Hepatocyte (in vitro differentiated cells): Measurements from ENCODE around the gene CD93. TPM values are rescaled to one million over a fixed set of nuclear protein-coding genes. Genes with fewer than 3 reads are reported as not detected.

ENCODE experiments used
- DNase-seq: peaks from one replicate; pipeline ENCODE4 v3.0.0-alpha.2; 2016; ENCODE audit warnings: low spot score
- H2AFZ ChIP-seq: fragments of 200-600 bp; sonication (generic); 2 replicates; pipeline ENCODE4 v1.6.0; 2016; ENCODE audit warnings: antibody characterized with exemption, mild to moderate bottlenecking
- H3K27ac ChIP-seq: fragments of 200-600 bp; sonication (generic); 2 replicates; pipeline ENCODE4 v1.5.1; 2016; ENCODE audit warnings: mild to moderate bottlenecking
- H3K27me3 ChIP-seq: fragments of 200-600 bp; sonication (generic); 2 replicates; pipeline ENCODE4 v1.6.1; 2016
- H3K36me3 ChIP-seq: fragments of 200-600 bp; sonication (generic); replicated peaks from 2 replicates; pipeline ENCODE4 v1.5.1; 2016; ENCODE audit warnings: low read depth; ENCODE audit not compliant: insufficient read depth
- H3K4me1 ChIP-seq: fragments of 200-600 bp; sonication (generic); 2 replicates; pipeline ENCODE4 v1.5.1; 2016; ENCODE audit warnings: mild to moderate bottlenecking, moderate library complexity; ENCODE audit not compliant: insufficient read depth
- H3K4me2 ChIP-seq: fragments of 200-600 bp; sonication (generic); 2 replicates; pipeline ENCODE4 v1.6.0; 2016
- H3K4me3 ChIP-seq: fragments of 200-600 bp; sonication (generic); 2 replicates; pipeline ENCODE4 v1.5.1; 2016; ENCODE audit warnings: mild to moderate bottlenecking
- H3K79me2 ChIP-seq: fragments of 200-600 bp; sonication (generic); 2 replicates; pipeline ENCODE4 v1.6.0; 2017; ENCODE audit warnings: mild to moderate bottlenecking
- H3K9me2 ChIP-seq: fragments of 200-600 bp; sonication (generic); replicated peaks from 2 replicates; pipeline ENCODE4 v1.6.0; 2017; ENCODE audit warnings: mild to moderate bottlenecking; ENCODE audit not compliant: insufficient read depth
- H3K9me3 ChIP-seq: fragments of 200-600 bp; sonication (generic); 2 replicates; pipeline ENCODE4 v1.5.1; 2016; ENCODE audit warnings: low read depth, mild to moderate bottlenecking
- H4K20me1 ChIP-seq: fragments of 200-600 bp; sonication (generic); 2 replicates; pipeline ENCODE4 v1.6.0; 2016; ENCODE audit warnings: mild to moderate bottlenecking; ENCODE audit not compliant: insufficient read depth, poor library complexity, severe bottlenecking
- CTCF ChIP-seq: fragments of 200-600 bp; sonication (generic); IDR thresholded peaks from 2 replicates; pipeline ENCODE4 v1.5.1; 2016; ENCODE audit warnings: antibody characterized with exemption, mild to moderate bottlenecking; ENCODE audit not compliant: poor library complexity
- EZH2 ChIP-seq: fragments of 200-600 bp; sonication (generic); IDR thresholded peaks from 2 replicates; pipeline ENCODE4 v1.6.1; 2016; ENCODE audit warnings: antibody characterized with exemption, mild to moderate bottlenecking, borderline replicate concordance
- EZH2phosphoT487 ChIP-seq: fragments of 200-600 bp; sonication (generic); IDR thresholded peaks from one replicate; pipeline ENCODE4 v1.6.1; 2018; ENCODE audit warnings: antibody characterized with exemption, mild to moderate bottlenecking, low read depth, moderate library complexity; ENCODE audit not compliant: unreplicated experiment, severe bottlenecking
- WGBS: methylation state at CpG from one replicate; pipeline ENCODE4 v1.1.6; 2016; ENCODE audit warnings: low lambda C conversion rate; ENCODE audit errors: missing lambda C conversion rate; 5-methylcytosine and 5-hydroxymethylcytosine counted together
- polyA plus RNA-seq: library from polyadenylated mRNA; unstranded; fragments of >200 nt; fragmentation: Nextera tagmentation; extraction: Ambion mirVana; gene quantifications from 2 replicates; pipeline ENCODE4 v1.2.1, GENCODE V29; 2016
- total RNA-seq: library from RNA; depleted of rRNA; stranded (reverse); fragments of >200 nt; gene quantifications from 2 replicates; pipeline ENCODE4 v1.2.3, GENCODE V29; 2014

Gene CD93
- total and polyA plus RNA-seq, 2 experiments from 2014 or later: 0.07 to 2.1 TPM

GRCh38 chr20:23039885-23040508 is 46.1 kb downstream of the CD93 start:
- no peaks in the 10 kb centered on the region for H4K20me1 ChIP-seq
- peaks cover 33% of the 10 kb centered on the region for H3K27me3 ChIP-seq
- TF ChIP-seq EZH2: no peak
- TF ChIP-seq CTCF: no peak
- no peak for TF ChIP-seq EZH2phosphoT487
- DNase-seq: peak; percentile 61
- no peak overlapping the region for H3K27ac ChIP-seq
- H3K36me3 ChIP-seq: no peaks in the 10 kb centered on the region
- no peaks in the 10 kb centered on the region for H3K79me2 ChIP-seq
- H3K4me3 ChIP-seq: no peak overlapping the region
- no peaks in the 10 kb centered on the region for H3K9me2 ChIP-seq
- H3K9me3 ChIP-seq: no peaks in the 10 kb centered on the region
- H2AFZ ChIP-seq: no peak overlapping the region
- H3K4me1 ChIP-seq: no peaks in the 10 kb centered on the region
- WGBS: 70% methylated on average over 3 of the region's 3 CpGs
- H3K4me2 ChIP-seq: no peak overlapping the region

- Histone ChIP-seq H3K4me2 (no peak overlapping the region), H3K27me3 (peaks cover 40% of the 10 kb centered on the region), H3K9me3 (no peaks in the 10 kb centered on the region), H3K27ac (no peak overlapping the region), H3K36me3 (no peaks in the 10 kb centered on the region), H3K9me2 (no peaks in the 10 kb centered on the region), H3K4me1 (no peaks in the 10 kb centered on the region), H3K79me2 (no peaks in the 10 kb centered on the region), H4K20me1 (no peaks in the 10 kb centered on the region), H3K4me3 (no peak overlapping the region), H2AFZ (no peak overlapping the region)
- no peak for DNase-seq
- no peak for TF ChIP-seq CTCF
- no peak for TF ChIP-seq EZH2phosphoT487
- TF ChIP-seq EZH2: no peak
- WGBS: 70% methylated on average over 5 of the region's 5 CpGs
Observed at GRCh38 chr20:23039136-23039875, 46.8 kb downstream of the CD93 start.

GRCh38 chr20:23037017-23037481 is 49.1 kb downstream of the CD93 start:
- Histone ChIP-seq H3K4me3 (no peak overlapping the region), H4K20me1 (no peaks in the 10 kb centered on the region), H3K27me3 (peaks cover 48% of the 10 kb centered on the region), H3K79me2 (no peaks in the 10 kb centered on the region), H3K4me1 (peaks cover 3% of the 10 kb centered on the region), H3K9me2 (no peaks in the 10 kb centered on the region), H3K36me3 (no peaks in the 10 kb centered on the region), H2AFZ (no peak overlapping the region), H3K4me2 (no peak overlapping the region), H3K27ac (no peak overlapping the region), H3K9me3 (no peaks in the 10 kb centered on the region)
- DNase-seq: no peak
- 44% methylated on average over 3 of the region's 3 CpGs for WGBS
- TF ChIP-seq CTCF (no peak), EZH2phosphoT487 (no peak), EZH2 (no peak)
